GM12878 (cell line): ENCODE data around the gene TMC2. TPM values are rescaled to one million over a fixed set of nuclear protein-coding genes. Genes with fewer than 3 reads are reported as not detected.

Experiments
- ATAC-seq: fragments of 200-7000 bp; cut with Tn5 transposase; 3 replicates; pipeline ENCODE4 v1.9.1; 2020; ENCODE audit warnings: mild to moderate bottlenecking, moderate library complexity
- BruUV-seq: library from RNA; stranded (reverse); fragments of 400-500 nt; replicated peaks from 2 replicates; lab custom pipeline; 2021; lab: Mats Ljungman, UMichigan
- CTCF ChIA-PET: fragments of 300-600 bp; sonication (Branson Sonifier 250); formaldehyde crosslinking; extraction: SDS; loops from one replicate; lab custom pipeline; 2021; ENCODE audit warnings: inconsistent platforms; lab: Yijun Ruan, JAX
- POLR2A ChIA-PET: fragments of 350-600 bp; formaldehyde crosslinking; extraction: SDS; loops from one replicate; lab custom pipeline; 2021; ENCODE audit warnings: inconsistent platforms; lab: Charles Lee
- RAD21 ChIA-PET: fragments of 300-600 bp; sonication (Branson Sonifier 250); formaldehyde crosslinking; loops from one replicate; lab custom pipeline; 2023; ENCODE audit warnings: antibody characterized with exemption; ENCODE audit not compliant: unreplicated experiment; lab: Charles Lee
- SMC1A ChIA-PET: fragments of 300-600 bp; sonication (Branson Sonifier 250); formaldehyde crosslinking; loops from one replicate; lab custom pipeline; 2023; ENCODE audit not compliant: unreplicated experiment, uncharacterized antibody; lab: Charles Lee
- DNase-seq: peaks from one replicate; pipeline ENCODE4 v3.0.0-alpha.2; 2011; ENCODE audit warnings: low read depth, low spot score
- FAIRE-seq: peaks from 3 replicates; lab custom pipeline; 2011; peaks lifted over from hg19 to GRCh38; lab: Jason Lieb, UNC
- H2AFZ ChIP-seq: 2 replicates; pipeline ENCODE4 v1.6.0; 2011; ENCODE audit warnings: low read depth, low read length, control low read depth; ENCODE audit not compliant: control insufficient read depth
- H3K27ac ChIP-seq: 2 replicates; pipeline ENCODE4 v1.5.1; 2011; ENCODE audit warnings: control low read depth; ENCODE audit not compliant: control insufficient read depth, insufficient read depth
- H3K27me3 ChIP-seq, 2 experiments: replicated peaks in 1 of 2; 2 replicates each; pipeline versions ENCODE4 v1.6.0 to v1.6.1; 2011; ENCODE audit warnings: low read length in 1 of 2; ENCODE audit not compliant: control insufficient read depth in 2 of 2, insufficient read depth in 2 of 2
- H3K36me3 ChIP-seq, 2 experiments: 2 replicates each; pipeline ENCODE4 v1.5.1; 2011; ENCODE audit warnings: low read length in 1 of 2; ENCODE audit not compliant: control insufficient read depth in 2 of 2, insufficient read depth in 2 of 2
- H3K4me1 ChIP-seq: 2 replicates; pipeline ENCODE4 v1.6.1; 2011; ENCODE audit warnings: mild to moderate bottlenecking, low read length, moderate library complexity, mixed read lengths; ENCODE audit not compliant: control insufficient read depth, insufficient read depth
- H3K4me2 ChIP-seq: 2 replicates; pipeline ENCODE4 v1.6.0; 2011; ENCODE audit warnings: control low read depth; ENCODE audit not compliant: control insufficient read depth, insufficient read depth
- H3K4me3 ChIP-seq: fragments of 200-600 bp; sonication (generic); 2 replicates; pipeline ENCODE4 v1.5.1; 2016
- H3K79me2 ChIP-seq: 2 replicates; pipeline ENCODE4 v1.6.0; 2011; ENCODE audit warnings: low read length; ENCODE audit not compliant: control insufficient read depth, insufficient read depth
- H3K9ac ChIP-seq: 2 replicates; pipeline ENCODE4 v1.8.0; 2011; ENCODE audit warnings: low read length, control low read depth, mixed read lengths; ENCODE audit not compliant: control insufficient read depth, insufficient read depth
- H3K9me3 ChIP-seq: replicated peaks from 3 replicates; pipeline ENCODE4 v1.5.1; 2011; ENCODE audit warnings: mild to moderate bottlenecking, low read length; ENCODE audit not compliant: control insufficient read depth, insufficient read depth
- H4K20me1 ChIP-seq: 2 replicates; pipeline ENCODE4 v1.6.0; 2011; ENCODE audit not compliant: control insufficient read depth, insufficient read depth
- ASH2L ChIP-seq: fragments of 300-600, 200-600 bp; sonication (generic); IDR thresholded peaks from 2 replicates; pipeline ENCODE4 v1.6.1; 2017; ENCODE audit warnings: low read depth, mild to moderate bottlenecking, borderline replicate concordance
- BRCA1 ChIP-seq: IDR thresholded peaks from 2 replicates; pipeline ENCODE4 v1.6.1; 2011; ENCODE audit warnings: low read depth, low read length, improper control_type of control experiment
- CTCF ChIP-seq, 3 experiments: IDR thresholded peaks in 2 of 3; conservative IDR thresholded peaks in 1 of 3; 2 replicates each; pipeline ENCODE4 v1.5.1; 2011; ENCODE audit warnings: low read depth in 3 of 3, low read length in 3 of 3, mild to moderate bottlenecking in 3 of 3, control low read depth in 2 of 3, moderate library complexity in 2 of 3, inconsistent platforms in 1 of 3, mixed read lengths in 1 of 3; ENCODE audit not compliant: control insufficient read depth in 2 of 3, insufficient read depth in 1 of 3; ENCODE audit errors: extremely low read depth in 1 of 3
- ELK1 ChIP-seq: IDR thresholded peaks from 2 replicates; pipeline ENCODE4 v1.6.1; 2012; ENCODE audit warnings: low read depth, low read length, improper control_type of control experiment
- IKZF2 ChIP-seq, 2 experiments: fragments of 450-650 bp; IDR thresholded peaks; 2 replicates each; pipeline ENCODE4 v1.6.1; 2017; ENCODE audit warnings: mild to moderate bottlenecking in 2 of 2, moderate library complexity in 2 of 2
- IRF3 ChIP-seq: fragments of 450-650 bp; IDR thresholded peaks from 2 replicates; pipeline ENCODE4 v1.6.1; 2014; ENCODE audit warnings: mild to moderate bottlenecking
- IRF4 ChIP-seq: IDR thresholded peaks from 2 replicates; pipeline ENCODE4 v1.6.1; 2011; ENCODE audit warnings: low read depth, low read length
- MEF2B ChIP-seq: fragments of 450-650 bp; IDR thresholded peaks from 2 replicates; pipeline ENCODE4 v1.6.1; 2018; ENCODE audit warnings: mild to moderate bottlenecking, moderate library complexity; ENCODE audit not compliant: partially characterized antibody, poor library complexity, severe bottlenecking
- MXI1 ChIP-seq: fragments of 150-350 bp; IDR thresholded peaks from 2 replicates; pipeline ENCODE4 v1.6.1; 2011; ENCODE audit warnings: low read depth, mild to moderate bottlenecking, inconsistent platforms, low read length, improper control_type of control experiment
- RELA ChIP-seq: fragments of 450-650 bp; IDR thresholded peaks from 2 replicates; pipeline ENCODE4 v1.8.0; 2014; ENCODE audit warnings: borderline replicate concordance; ENCODE audit not compliant: partially characterized antibody
- SKIL ChIP-seq: fragments of 450-650 bp; IDR thresholded peaks from 2 replicates; pipeline ENCODE4 v1.6.1; 2017; ENCODE audit warnings: mild to moderate bottlenecking, low read depth, inconsistent platforms; ENCODE audit not compliant: poor library complexity, severe bottlenecking
- TCF12 ChIP-seq: IDR thresholded peaks from 2 replicates; pipeline ENCODE4 v1.6.1; 2011; ENCODE audit warnings: low read depth, mild to moderate bottlenecking, low read length
- ZBED1 ChIP-seq: IDR thresholded peaks from 2 replicates; pipeline ENCODE4 v1.6.1; 2016; ENCODE audit warnings: borderline replicate concordance
- ZNF274 ChIP-seq: IDR thresholded peaks from one replicate; pipeline ENCODE4 v1.8.0; 2011; ENCODE audit not compliant: insufficient read length, insufficient read depth
- ZSCAN29 ChIP-seq: fragments of 450-650 bp; IDR thresholded peaks from 2 replicates; pipeline ENCODE4 v1.6.1; 2017; ENCODE audit warnings: mild to moderate bottlenecking, moderate library complexity
- WGBS: methylation state at CpG from one replicate; pipeline ENCODE4 v1.1.6; 2016; ENCODE audit warnings: low lambda C conversion rate; ENCODE audit not compliant: insufficient replicate concordance, insufficient coverage; ENCODE audit errors: missing lambda C conversion rate; 5-methylcytosine and 5-hydroxymethylcytosine counted together
- in situ Hi-C: fragments of 300-500 bp; cut with MboI; formaldehyde crosslinking; loops from 9 replicates; pipeline ENCODE4 v1.14.3; 2018; ENCODE audit warnings: mixed read lengths
- intact Hi-C: fragments of 100-400 bp; cut with micrococcal nuclease; formaldehyde crosslinking; loops from one replicate; pipeline ENCODE4 v1.14.2; 2022; ENCODE audit not compliant: unreplicated experiment
- polyA plus RNA-seq, 11 experiments: library from polyadenylated mRNA; depleted of rRNA in 4 of 11; unstranded in 6 of 11; stranded (reverse) in 5 of 11; fragments of >200 nt; fragmentation: Nextera tagmentation in 4 of 11; fragmentation: Illumina TruSeq in 1 of 11; extraction: Ambion mirVana in 4 of 11; extraction: Trizol in 1 of 11; gene quantifications; 1 replicate in 1 of 11; 2 replicates in 10 of 11; pipeline versions ENCODE4 v1.2.1 to v1.2.3, GENCODE V29; 2011 to 2016; ENCODE audit warnings: inconsistent platforms in 2 of 11, missing spikeins in 2 of 11, low read depth in 1 of 11
- total RNA-seq, 4 experiments: library from RNA; depleted of rRNA in 3 of 4; stranded (reverse); fragments of >200 nt in 3 of 4; fragmentation: Illumina TruSeq in 1 of 4; extraction: Trizol in 1 of 4; gene quantifications; 2 replicates each; pipeline versions ENCODE4 v1.2.1 to v1.2.3, GENCODE V29; 2013 to 2021

TMC2 gene
- total and polyA plus RNA-seq, 10 of the 15 experiments (the other 5 are each of a cell fraction or from before 2014, with no cell fraction given) = 0.08 TPM; not detected in 9

- 63% methylated on average over 9 of the region's 9 CpGs for WGBS
- DNase-seq = no peak
- Histone ChIP-seq H3K36me3 (no peaks in the 10 kb centered on the region), H3K4me1 (no peaks in the 10 kb centered on the region), H2AFZ (no peak overlapping the region), H3K27ac (no peak overlapping the region), H3K9ac (no peak overlapping the region), H3K4me2 (no peak overlapping the region), H3K27me3 (no peaks in the 10 kb centered on the region), H3K4me3 (no peak overlapping the region), H3K79me2 (no peaks in the 10 kb centered on the region), H4K20me1 (no peaks in the 10 kb centered on the region), H3K9me3 (peaks cover 2% of the 10 kb centered on the region; the same call in 1 of the 3 replicates)
- intact Hi-C loops = no loop called here
- ChIA-PET RAD21 (no interaction called here), POLR2A (no interaction called here), CTCF (no interaction called here), SMC1A (no interaction called here)
- no peak for FAIRE-seq
- no TSS peak for BruUV-seq
- in situ Hi-C loops = no loop called here
- no peak for ATAC-seq
- no peak for TF ChIP-seq IKZF2 (IDR thresholded peaks at IDR 0.05)
- TF ChIP-seq TCF12 = no peak
- TF ChIP-seq MEF2B = no peak
- no peak for TF ChIP-seq CTCF (IDR thresholded peaks at IDR 0.05 in 2 of 3, conservative IDR thresholded peaks at IDR 0.05 in 1 of 3; ENCODE audit: control insufficient read depth in 2 of 3, extremely low read depth in 1 of 3, insufficient read depth in 1 of 3, low read depth in 3 of 3, low read length in 3 of 3)
- TF ChIP-seq RELA = no peak
- no peak for TF ChIP-seq ELK1
- TF ChIP-seq IRF3 = no peak
- no peak for TF ChIP-seq ZSCAN29
- TF ChIP-seq SKIL = no peak
- TF ChIP-seq ASH2L = no peak
- TF ChIP-seq MXI1 = no peak
- TF ChIP-seq ZNF274 = no peak
- TF ChIP-seq ZBED1 = no peak
- TF ChIP-seq BRCA1 = no peak
- TF ChIP-seq IRF4 = no peak
These were observed 65.8 kb downstream of the TMC2 start for GRCh38 chr20:2602046-2602735.
